Keratinocyte (primary cell): ENCODE data around the gene UFSP1. TPM values are rescaled to one million over a fixed set of nuclear protein-coding genes. Genes with fewer than 3 reads are reported as not detected.
"Not testable (repeated sequence)": the region's sequence is repeated elsewhere in the genome, so short reads cannot be mapped to it uniquely, and the experiment has no call there.

Experiments used
- DNase-seq: peaks from one replicate; pipeline ENCODE4 v3.0.0-alpha.2; 2011; ENCODE audit warnings: low read depth, missing footprints, low spot score
- FAIRE-seq: peaks from 2 replicates; lab custom pipeline; 2011; peaks lifted over from hg19 to GRCh38; lab: Jason Lieb, UNC
- H2AFZ ChIP-seq: 2 replicates; pipeline ENCODE4 v1.6.0; 2012; ENCODE audit warnings: low read length, control low read depth, inconsistent platforms; ENCODE audit not compliant: control insufficient read depth
- H3K27ac ChIP-seq: 2 replicates; pipeline ENCODE4 v1.5.1; 2011; ENCODE audit warnings: low read length; ENCODE audit not compliant: control insufficient read depth, insufficient read depth
- H3K27me3 ChIP-seq: 3 replicates; pipeline ENCODE4 v1.6.0; 2011; ENCODE audit warnings: low read length; ENCODE audit not compliant: control insufficient read depth, insufficient read depth; ENCODE audit errors: extremely low read depth
- H3K36me3 ChIP-seq, 2 experiments: 2 replicates in 1 of 2; 3 replicates in 1 of 2; pipeline ENCODE4 v1.5.1; 2011; ENCODE audit warnings: low read length in 2 of 2, mild to moderate bottlenecking in 1 of 2; ENCODE audit not compliant: control insufficient read depth in 2 of 2, insufficient read depth in 2 of 2; ENCODE audit errors: extremely low read depth in 1 of 2
- H3K4me1 ChIP-seq: 3 replicates; pipeline ENCODE4 v1.5.1; 2011; ENCODE audit warnings: low read length; ENCODE audit not compliant: control insufficient read depth, insufficient read depth; ENCODE audit errors: extremely low read depth
- H3K4me2 ChIP-seq: 3 replicates; pipeline ENCODE4 v1.6.0; 2011; ENCODE audit warnings: low read depth, low read length; ENCODE audit not compliant: control insufficient read depth, insufficient read depth; ENCODE audit errors: extremely low read depth
- H3K4me3 ChIP-seq, 3 experiments: fragments of 200-600 bp in 1 of 3; sonication (generic) in 1 of 3; 2 replicates in 2 of 3; 3 replicates in 1 of 3; pipeline ENCODE4 v1.5.1; 2011 to 2016; ENCODE audit warnings: low read length in 3 of 3, mild to moderate bottlenecking in 3 of 3, control low read depth in 2 of 3, inconsistent platforms in 1 of 3, low read depth in 1 of 3, mixed read lengths in 1 of 3, mixed run types in 1 of 3, moderate library complexity in 1 of 3; ENCODE audit not compliant: control insufficient read depth in 2 of 3, insufficient read depth in 2 of 3; ENCODE audit errors: extremely low read depth in 1 of 3
- H3K79me2 ChIP-seq: 2 replicates; pipeline ENCODE4 v1.6.0; 2012; ENCODE audit warnings: low read length; ENCODE audit not compliant: control insufficient read depth, insufficient read depth
- H3K9ac ChIP-seq: 3 replicates; pipeline ENCODE4 v1.6.0; 2011; ENCODE audit warnings: low read length; ENCODE audit not compliant: control insufficient read depth, insufficient read depth; ENCODE audit errors: extremely low read depth
- H3K9me1 ChIP-seq: 3 replicates; pipeline ENCODE4 v1.6.0; 2011; ENCODE audit warnings: low read length; ENCODE audit not compliant: control insufficient read depth, insufficient read depth; ENCODE audit errors: extremely low read depth
- H3K9me3 ChIP-seq: 2 replicates; pipeline ENCODE4 v1.5.1; 2012; ENCODE audit warnings: low read depth, low read length; ENCODE audit not compliant: control insufficient read depth
- H4K20me1 ChIP-seq: 3 replicates; pipeline ENCODE4 v1.6.0; 2011; ENCODE audit warnings: low read length; ENCODE audit not compliant: control insufficient read depth, insufficient read depth; ENCODE audit errors: extremely low read depth
- CTCF ChIP-seq, 3 experiments: IDR thresholded peaks in 1 of 3; conservative IDR thresholded peaks in 1 of 3; optimal IDR thresholded peaks in 1 of 3; 2 replicates in 2 of 3; 3 replicates in 1 of 3; pipeline versions ENCODE3 to v1.5.1; 2011; ENCODE audit warnings: low read length in 3 of 3, mild to moderate bottlenecking in 3 of 3, moderate library complexity in 2 of 3, control low read depth in 1 of 3, inconsistent platforms in 1 of 3; ENCODE audit not compliant: insufficient read depth in 2 of 3; ENCODE audit errors: extremely low read depth in 1 of 3
- EZH2 ChIP-seq: IDR thresholded peaks from one replicate; pipeline ENCODE4 v1.6.1; 2012; ENCODE audit warnings: inconsistent platforms, mild to moderate bottlenecking, low read length, moderate library complexity
- dilution Hi-C: fragments of 300-500 bp; cut with MboI; formaldehyde crosslinking; loops from one replicate; pipeline ENCODE4 v1.7.0; 2020; ENCODE audit warnings: low sequenced_read_pairs; ENCODE audit not compliant: extremely low pct_ligation_motif_present
- polyA plus RNA-seq, 5 experiments: library from polyadenylated mRNA; depleted of rRNA in 3 of 5; stranded (reverse) in 3 of 5; stranded (forward) in 1 of 5; unstranded in 1 of 5; fragments of >200 nt; gene quantifications; 1 replicate in 1 of 5; 2 replicates in 3 of 5; 3 replicates in 1 of 5; pipeline versions ENCODE4 v1.2.1 to v1.2.3, GENCODE V29; 2011 to 2012; ENCODE audit warnings: missing spikeins in 2 of 5, low read depth in 1 of 5, low replicate concordance in 1 of 5

UFSP1 gene
- polyA plus RNA-seq, 1 donor (not counting 4 experiments of a cell fraction or from before 2014, with no cell fraction given), result 1.0 TPM

- no peak overlapping the region for H3K9ac ChIP-seq
- no peaks in the 10 kb centered on the region for H4K20me1 ChIP-seq
- no peak overlapping the region for H2AFZ ChIP-seq
- H3K4me1 ChIP-seq, result peaks cover 6% of the 10 kb centered on the region
- no peak overlapping the region for H3K4me3 ChIP-seq
- H3K79me2 ChIP-seq, result no peaks in the 10 kb centered on the region
- no peaks in the 10 kb centered on the region for H3K36me3 ChIP-seq
- DNase-seq, result no peak
- no peaks in the 10 kb centered on the region for H3K9me3 ChIP-seq
- dilution Hi-C loops, result no loop called here
- H3K9me1 ChIP-seq, result no peaks in the 10 kb centered on the region
- TF ChIP-seq CTCF (optimal IDR thresholded peaks at IDR 0.05 in 1 of 3, IDR thresholded peaks at IDR 0.05 in 1 of 3, conservative IDR thresholded peaks at IDR 0.05 in 1 of 3; ENCODE audit: extremely low read depth in 1 of 3, insufficient read depth in 2 of 3, low read length in 3 of 3) (no peak), EZH2 (no peak)
- H3K27ac ChIP-seq, result no peak overlapping the region
- no peak overlapping the region for H3K4me2 ChIP-seq
- FAIRE-seq, result no peak
- no peaks in the 10 kb centered on the region for H3K27me3 ChIP-seq
Measured at GRCh38 chr7:100933734-100934133, 44.2 kb upstream of the UFSP1 start.

GRCh38 chr7:100929808-100930174 is 40.3 kb upstream of the UFSP1 start:
- FAIRE-seq (no peak), DNase-seq (no peak)
- Histone ChIP-seq H3K4me3 (no peak overlapping the region), H3K36me3 (no peaks in the 10 kb centered on the region), H3K4me2 (no peak overlapping the region), H4K20me1 (no peaks in the 10 kb centered on the region), H3K4me1 (peaks cover 6% of the 10 kb centered on the region), H3K9me1 (no peaks in the 10 kb centered on the region), H3K27me3 (no peaks in the 10 kb centered on the region), H2AFZ (no peak overlapping the region), H3K27ac (no peak overlapping the region), H3K9ac (no peak overlapping the region), H3K9me3 (no peaks in the 10 kb centered on the region), H3K79me2 (no peaks in the 10 kb centered on the region)
- dilution Hi-C loops, result no loop called here
- TF ChIP-seq EZH2 (no peak), CTCF (optimal IDR thresholded peaks at IDR 0.05 in 1 of 3, IDR thresholded peaks at IDR 0.05 in 1 of 3, conservative IDR thresholded peaks at IDR 0.05 in 1 of 3; ENCODE audit: extremely low read depth in 1 of 3, insufficient read depth in 2 of 3, low read length in 3 of 3) (no peak)

- H3K36me3 ChIP-seq, H3K79me2 ChIP-seq, H2AFZ ChIP-seq, DNase-seq, H3K4me1 ChIP-seq, H3K9me1 ChIP-seq, dilution Hi-C loops, H4K20me1 ChIP-seq, H3K9ac ChIP-seq, H3K9me3 ChIP-seq, H3K4me2 ChIP-seq, FAIRE-seq, H3K27ac ChIP-seq, H3K4me3 ChIP-seq, H3K27me3 ChIP-seq: not testable (repeated sequence)
Measured at GRCh38 chr7:100923616-100924015, 34.1 kb upstream of the UFSP1 start.
